HG03097 (cell line): ENCODE results near the gene COL1A1.

Experiments
- ATAC-seq: cut with Tn5 transposase; IDR thresholded peaks from one replicate; pipeline ENCODE4 v1.9.1; 2021; ENCODE audit not compliant: unreplicated experiment, low FRiP score

Gene COL1A1

DNA sequence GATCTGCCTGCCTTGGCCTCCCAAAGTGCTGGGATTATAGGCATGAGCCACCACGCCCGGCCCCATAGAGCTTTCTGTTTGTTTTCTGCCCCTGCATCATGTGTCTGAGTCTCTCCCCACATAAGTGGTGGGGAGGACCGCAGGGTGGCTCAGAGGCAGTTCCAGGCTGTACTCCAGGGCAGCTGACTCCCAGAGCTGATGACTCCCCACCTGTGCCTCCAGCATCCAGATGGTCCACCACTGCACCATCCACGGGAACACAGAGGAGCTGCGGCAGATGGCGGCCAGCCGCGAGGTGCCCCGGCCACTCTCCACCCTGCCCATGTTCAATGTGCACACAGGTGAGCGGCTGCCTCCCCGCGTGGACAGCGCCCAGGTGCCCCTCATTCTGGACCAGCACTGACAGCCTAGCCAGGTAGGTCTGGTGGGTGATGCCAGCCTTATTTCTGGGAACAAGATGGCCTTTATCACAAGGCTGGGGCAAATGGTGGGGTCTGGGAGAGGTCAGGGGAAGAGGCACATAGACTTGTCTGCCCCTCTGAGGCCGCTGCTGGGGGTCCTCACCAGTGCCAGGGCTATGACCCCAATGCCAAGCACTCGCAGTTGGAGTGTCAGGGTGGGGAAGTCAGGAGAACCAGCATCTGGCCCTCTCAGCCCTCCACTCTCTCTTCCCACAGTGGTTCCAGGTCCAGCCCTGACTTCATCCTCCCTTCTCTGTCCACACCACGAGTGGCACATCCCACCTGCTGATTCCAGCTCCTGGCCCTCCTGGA, 26.2 kb downstream of the COL1A1 start:
- no peak for ATAC-seq

DNA sequence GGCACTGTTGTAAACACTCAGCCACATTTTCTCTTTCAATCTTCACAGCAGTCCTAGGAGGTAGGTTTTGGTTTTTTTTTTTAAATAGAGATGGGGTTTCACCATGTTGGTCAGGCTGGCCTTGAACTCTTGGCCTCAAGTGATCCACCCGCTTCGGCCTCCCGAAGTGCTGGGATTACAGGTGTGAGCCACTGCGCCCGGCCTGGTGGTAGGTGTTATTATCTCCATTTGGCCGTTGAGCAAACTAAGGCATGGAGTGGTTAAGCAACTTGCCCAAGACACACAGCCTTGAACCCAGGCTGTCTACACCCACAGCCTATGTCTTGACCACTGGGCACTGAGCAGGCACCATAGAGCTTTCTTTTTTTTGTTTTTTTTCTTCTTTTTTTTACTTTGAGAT, 27.0 kb downstream of the COL1A1 start:
- no peak for ATAC-seq

DNA sequence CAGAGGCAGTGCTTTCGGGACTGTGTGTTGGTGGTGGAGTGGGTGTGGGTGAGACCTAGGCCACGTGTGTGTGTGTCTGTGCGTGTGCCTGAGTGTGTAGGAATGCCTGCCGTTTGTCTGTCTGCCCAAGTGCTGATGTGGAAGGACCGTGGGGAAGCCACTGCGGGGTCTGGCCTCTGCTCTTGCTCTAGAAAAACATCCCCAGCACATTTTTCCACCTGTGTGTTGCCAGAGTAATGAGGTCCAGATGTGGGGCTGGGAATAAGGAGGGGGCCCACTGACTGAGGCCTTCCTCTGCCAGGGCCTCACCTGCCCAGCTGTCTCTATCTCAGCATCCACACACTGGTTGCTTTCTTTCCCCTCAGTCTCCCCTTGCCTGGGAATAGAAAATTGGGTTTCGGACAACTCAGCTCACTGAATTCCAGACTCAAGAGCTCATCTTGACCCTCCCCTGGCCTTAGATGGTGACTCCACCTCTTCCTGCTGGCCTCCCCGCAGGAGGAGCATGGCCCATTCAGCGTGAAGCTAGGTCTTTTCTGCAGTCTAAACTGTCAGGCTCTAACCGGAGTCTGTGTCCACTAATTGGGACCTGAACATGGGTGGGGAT, 28.0 kb downstream of the COL1A1 start:
- ATAC-seq = no peak

DNA sequence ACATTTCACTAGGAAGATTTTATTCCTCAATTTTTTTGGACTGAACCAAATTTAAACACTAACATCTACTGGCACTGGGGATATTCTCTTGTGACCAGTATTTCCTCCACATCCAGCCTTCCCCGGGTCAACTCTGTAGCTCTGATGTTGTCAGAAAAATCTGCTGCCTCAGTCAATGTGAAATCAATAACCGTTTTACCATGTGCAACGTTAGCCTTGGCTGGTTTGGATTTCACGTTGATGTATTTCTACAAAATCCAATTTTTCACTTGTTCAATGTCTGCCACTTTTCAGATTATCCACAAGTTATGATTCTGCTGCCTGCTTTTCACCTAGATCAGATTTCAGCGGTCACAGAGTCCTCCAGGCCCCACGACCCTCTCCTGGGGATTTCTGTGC, 28.5 kb downstream of the COL1A1 start:
- ATAC-seq = no peak

DNA sequence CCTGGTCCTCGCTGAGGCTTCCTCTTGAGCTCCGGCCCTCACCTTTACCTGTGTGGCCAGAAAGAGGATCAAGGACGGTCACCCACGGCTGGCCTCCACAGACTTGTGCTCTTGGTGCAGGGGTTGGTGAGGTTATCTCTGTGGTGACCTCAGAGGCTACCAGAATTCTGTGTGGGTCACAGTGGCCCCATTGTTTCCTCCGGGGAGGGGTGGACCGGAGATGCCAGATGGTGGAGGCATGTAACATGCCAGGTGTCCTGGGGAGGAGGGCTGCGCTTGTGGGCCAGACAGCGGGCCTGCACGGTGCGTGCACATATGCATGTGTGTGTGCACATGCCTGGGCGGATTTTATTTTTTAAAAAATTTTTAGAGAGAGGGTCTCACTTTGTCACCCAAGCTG, 29.3 kb downstream of the COL1A1 start:
- ATAC-seq = no peak

DNA sequence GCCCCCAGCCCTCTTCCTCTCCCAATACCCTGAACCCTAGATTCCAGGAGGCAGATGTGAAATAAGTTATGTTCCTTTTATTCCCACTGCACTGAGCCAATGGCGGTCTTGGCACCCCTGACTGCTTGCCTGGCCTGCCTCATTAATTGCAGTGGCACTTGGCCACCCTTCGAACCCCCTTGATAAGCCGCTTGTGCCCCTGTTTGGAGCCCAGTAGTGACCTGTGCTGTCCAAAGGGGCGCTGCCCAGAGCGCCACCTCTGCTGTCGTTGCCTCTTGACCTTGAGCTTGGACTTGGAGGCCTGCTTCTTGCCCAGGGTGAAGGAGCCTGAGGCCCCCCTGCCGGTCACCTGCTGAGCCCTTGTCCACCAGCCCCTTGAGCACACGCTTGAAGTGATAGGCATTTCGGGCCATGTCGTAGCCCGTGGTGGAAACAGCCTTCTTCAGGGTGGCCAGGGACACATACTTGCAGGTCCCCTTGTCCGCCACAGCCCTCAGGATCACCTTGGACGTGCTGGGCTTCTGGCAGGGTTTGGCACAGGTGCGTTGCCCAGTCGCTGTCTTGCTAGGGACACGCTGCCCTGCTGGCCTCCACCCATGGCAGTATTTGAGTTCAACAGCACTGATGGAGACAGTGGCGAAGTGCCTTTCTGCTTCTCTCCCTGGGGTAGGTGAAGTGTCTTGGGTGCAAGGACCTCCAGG, 29.9 kb downstream of the COL1A1 start:
- no peak for ATAC-seq

DNA sequence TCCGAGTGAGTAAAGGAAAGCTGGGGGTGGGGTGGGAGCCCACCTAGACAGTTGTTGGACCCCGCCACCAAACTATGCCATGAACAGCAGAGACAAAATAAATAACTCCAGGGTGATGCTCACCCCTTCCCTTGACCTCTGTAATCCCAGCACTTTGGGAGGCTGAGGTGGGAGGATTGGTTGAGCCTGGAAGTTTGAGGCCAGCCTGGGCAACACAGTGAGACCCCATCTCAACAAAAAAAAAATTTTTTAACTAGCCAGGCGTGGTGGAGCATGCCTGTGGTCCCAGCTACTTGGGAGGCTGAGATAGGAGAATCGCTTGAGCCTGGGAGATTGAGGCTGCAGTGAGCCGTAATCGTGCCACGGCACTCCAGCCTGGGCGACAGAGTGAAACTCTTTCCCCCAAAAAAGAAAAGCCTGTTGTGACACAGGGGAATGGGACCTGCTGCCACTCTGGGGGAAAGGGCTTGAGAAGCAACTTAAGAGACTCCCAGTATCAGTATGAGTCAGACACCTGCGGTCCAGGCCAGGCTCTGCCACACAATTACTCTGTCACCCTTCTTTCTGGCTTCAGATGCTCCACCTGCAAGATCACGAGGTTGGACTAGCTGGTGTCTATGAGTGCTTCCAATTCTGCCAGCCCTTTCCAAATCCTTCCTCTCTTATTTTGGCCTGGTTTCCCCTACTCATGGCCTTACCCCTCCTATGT, 30.6 kb downstream of the COL1A1 start:
- no peak for ATAC-seq

DNA sequence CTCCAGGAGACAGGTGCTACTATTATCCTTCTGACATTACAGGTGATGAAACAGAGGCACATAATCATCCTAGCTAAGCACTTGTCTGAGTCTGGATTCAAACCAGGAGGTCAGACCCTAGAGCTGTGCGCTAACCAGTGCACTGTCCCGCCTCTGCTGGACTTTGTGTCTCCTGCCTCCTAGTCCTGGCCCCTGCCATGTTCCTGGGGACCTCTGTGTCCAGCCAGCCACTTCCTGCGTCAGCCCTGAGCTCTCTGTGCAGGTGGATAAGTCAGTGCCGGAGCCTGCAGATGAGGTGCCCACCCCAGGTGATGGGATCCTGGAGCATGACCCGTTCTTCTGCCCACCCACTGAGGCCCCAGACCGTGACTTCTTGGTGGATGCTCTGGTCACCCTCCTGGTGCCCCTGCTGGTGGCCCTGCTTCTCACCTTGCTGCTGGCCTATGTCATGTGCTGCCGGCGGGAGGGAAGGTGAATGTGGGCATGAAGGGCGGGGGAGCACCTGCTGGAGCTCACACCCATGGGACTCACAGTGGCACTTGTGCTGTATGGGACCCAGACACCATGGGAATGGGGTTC, 31.5 kb downstream of the COL1A1 start:
- no peak for ATAC-seq

DNA sequence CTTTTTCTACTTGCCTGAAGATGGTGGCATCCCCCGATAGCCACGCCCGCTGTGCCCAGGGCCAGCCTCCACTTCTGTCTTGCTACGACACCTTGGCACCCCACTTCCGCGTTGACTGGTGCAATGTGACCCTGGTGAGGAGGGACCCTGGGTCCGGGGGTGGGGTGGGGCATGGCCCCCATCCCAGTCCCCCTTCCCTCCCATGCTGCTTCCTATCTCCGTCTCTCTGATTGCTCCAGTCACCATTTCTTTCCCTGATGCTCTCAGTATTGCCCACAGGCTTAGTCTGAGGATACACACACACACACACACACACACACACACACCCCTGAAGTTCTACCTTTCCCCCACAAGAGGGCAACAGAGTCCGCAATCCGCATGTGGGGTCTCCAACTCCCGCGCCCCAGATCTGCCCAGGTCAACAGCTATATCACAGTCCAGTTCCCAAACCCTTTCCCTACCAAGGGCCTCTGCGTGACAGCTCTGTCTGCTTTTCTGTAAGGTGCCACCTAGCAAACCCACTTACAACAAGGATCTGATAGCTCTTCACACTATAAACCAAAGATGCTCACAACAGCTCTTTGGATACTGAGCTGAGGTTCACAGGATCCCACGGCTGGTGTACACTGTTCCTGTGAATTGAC, 32.2 kb downstream of the COL1A1 start:
- no peak for ATAC-seq

DNA sequence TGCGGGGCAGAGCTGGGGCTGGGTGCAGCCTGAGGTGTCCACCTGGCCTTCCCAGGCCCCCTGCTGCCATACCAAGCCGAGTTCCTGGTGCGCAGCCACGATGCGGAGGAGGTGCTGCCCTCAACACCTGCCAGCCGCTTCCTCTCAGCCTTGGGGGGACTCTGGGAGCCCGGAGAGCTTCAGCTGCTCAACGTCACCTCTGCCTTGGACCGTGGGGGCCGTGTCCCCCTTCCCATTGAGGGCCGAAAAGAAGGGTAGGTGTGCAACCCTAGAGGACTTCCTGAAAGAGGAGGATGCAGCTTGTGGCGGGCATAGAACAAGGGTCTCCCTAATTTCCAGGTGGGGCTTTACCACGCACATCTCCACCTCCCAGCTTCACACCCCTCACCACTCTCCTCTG, 33.1 kb downstream of the COL1A1 start:
- no peak for ATAC-seq

DNA sequence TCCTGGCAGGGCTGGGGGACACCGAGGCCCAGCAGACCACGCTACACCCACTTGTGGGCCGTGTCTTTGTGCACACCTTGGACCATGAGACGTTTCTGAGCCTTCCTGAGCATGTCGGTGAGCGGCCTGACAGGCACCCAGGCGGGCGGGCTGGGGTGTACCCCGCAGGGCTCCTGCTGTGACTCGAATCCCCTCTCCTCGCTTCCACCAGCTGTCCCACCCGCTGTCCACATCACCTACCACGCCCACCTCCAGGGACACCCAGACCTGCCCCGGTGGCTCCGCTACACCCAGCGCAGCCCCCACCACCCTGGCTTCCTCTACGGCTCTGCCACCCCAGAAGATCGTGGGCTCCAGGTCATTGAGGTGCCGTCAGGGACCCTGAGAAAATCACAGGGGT, 34.1 kb downstream of the COL1A1 start:
- no peak for ATAC-seq

DNA sequence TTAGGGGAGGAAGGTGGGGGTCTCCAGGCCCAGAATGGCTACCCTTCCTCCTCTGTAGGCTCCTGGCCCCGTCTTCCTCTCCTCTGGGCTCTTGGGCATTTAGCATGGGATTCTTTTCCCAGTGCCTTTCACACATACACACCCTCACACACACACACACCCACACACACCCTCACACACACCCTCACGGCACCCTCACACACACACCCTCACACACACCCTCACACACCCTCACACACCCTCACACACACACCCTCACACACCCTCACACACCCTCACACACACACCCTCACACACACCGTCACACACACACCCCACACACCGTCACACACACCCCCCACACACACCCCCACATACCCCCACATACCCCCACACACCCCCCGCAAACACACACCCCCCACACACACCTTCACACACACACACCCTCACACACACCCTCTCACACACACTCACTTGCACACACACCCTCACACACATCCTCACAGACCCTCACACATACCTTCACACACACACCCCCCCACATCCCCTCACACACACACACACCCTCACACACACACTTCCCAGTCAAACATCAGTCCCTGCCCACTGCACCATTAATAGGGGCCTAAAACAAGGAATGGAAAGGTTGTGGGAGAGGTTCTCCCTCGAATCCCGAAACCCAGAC, 34.8 kb downstream of the COL1A1 start:
- no peak for ATAC-seq

DNA sequence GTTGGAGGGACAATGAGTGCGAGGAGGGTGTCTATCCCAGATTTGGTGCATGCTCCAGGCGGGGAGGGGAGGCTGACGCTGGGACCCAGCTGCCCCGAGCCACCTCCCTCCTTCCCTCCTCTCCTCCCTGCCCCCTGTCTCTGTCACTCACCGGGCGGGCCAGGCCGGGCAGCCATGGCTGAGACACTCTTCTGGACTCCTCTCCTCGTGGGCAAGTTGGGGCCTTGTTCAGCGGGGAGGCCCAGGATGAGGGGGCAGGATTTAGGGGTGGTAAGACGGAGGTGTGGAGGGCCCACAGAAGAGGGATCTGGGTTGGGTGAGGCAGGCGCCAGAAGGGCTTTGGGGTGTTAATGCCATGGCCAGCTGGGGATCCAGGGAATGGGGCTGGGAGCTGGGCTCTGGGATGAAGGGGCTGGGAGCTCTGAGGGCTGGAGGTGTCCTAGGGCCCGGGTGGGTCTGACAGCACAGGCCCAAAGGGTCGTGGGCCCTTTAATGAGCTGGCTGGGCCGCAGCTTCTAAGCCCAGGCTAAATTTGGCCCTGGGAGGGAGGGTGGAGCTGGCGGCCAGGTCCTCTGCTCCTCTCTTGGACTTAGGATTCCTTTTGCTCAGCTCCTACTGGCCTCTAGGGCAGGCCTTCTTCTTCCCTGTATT, 35.4 kb downstream of the COL1A1 start, which contains the start of gene SGCA:
SGCA (plus strand) TSS at position 139 of the 651 bp plus-strand sequence; CDS start at position 175, 36 bp downstream.
- no peak for ATAC-seq

DNA sequence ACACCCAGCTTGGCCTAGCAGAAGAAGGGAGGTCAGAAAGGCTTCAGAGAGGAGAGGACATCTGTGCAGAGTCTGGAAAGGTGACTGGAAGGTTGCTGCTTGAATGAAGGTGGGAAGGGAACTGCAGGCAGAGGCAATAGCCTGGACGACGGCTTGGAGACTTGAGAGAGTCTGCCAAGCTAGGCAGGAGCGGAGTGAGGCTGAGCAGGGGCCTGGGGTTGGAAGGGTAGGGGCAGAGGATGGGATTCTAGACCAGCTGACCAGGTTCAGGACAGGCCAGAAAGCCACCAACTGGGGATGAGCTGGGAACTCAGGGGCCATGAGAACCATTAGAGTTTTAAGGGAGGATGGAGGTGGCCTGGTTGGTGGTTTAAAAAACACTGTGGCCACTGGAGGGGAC, 36.0 kb downstream of the COL1A1 start:
- no peak for ATAC-seq

DNA sequence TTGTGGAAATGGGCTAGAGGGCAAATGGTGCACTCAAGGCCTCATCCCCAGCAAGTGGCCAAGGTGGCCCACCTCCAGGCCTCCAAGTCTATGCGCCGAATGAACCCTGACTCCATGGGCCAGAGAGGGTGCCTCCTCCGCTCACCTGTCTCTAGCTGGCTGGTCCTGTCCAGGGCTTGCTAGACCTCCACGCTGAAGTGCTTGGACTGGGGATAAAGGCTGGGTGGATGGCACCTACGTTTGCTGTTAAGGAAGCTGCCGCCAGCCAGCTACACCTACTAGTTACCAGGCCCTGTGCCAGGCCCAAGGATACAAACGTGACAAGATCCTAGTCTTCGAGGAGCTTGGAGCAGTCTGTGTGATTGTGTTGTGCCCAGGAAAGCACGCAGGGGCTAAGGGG, 36.4 kb downstream of the COL1A1 start:
- ATAC-seq = no peak

DNA sequence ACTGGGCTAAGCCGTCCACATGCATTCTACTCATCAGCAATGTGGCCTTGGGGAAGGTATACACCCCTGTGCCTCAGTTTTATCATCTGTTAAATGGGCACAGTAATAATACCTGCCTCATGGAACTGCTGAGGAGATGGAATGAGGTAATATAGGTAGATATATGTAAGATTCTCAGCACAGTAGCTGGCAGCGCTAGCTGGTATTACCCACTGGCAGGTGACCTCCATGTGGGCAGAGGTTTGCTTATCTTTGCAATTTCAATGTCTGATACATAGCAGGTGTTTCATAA, 36.8 kb downstream of the COL1A1 start:
- ATAC-seq = no peak

DNA sequence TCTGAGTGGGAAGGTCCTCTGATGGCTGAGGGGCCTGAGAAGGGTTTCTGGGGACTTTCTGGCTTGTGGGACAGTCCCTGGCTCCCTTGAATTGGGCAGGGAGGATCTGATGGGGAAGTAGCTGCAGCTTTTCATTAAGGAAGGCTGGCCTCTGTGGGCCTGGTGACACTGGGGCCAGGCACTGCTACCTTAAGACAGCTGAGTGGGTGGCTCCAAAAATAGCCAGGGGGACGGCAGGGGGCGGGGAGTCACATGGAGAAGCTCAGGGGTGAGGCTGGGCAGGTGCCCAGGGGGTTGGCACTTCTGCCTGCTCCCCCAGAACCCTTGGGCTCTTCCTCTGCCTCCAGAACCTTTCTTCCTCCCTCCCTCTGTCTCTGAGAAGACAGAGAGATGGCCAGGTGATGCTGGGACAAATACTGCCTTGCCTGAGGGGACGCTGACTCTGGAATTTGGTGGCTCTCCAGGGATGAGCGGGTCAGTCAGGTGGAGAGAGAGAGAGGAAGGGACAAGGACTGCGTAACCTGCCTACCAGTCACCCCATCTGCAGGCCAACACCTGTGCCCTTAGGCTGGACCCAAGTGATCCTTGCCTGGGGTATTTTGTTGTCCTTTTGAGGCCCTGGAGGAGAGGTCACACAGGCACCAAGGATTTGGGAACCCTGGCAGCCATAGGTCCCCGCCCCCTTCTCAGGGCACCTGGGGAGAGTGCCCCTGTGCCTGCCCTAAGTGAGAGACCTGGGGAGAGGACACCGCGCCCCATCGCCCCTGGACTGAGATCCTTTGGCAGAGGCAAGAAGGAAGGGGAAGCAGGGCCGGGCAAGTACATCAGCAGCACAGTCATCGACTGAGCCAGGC, 37.4 kb downstream of the COL1A1 start:
- ATAC-seq = no peak

DNA sequence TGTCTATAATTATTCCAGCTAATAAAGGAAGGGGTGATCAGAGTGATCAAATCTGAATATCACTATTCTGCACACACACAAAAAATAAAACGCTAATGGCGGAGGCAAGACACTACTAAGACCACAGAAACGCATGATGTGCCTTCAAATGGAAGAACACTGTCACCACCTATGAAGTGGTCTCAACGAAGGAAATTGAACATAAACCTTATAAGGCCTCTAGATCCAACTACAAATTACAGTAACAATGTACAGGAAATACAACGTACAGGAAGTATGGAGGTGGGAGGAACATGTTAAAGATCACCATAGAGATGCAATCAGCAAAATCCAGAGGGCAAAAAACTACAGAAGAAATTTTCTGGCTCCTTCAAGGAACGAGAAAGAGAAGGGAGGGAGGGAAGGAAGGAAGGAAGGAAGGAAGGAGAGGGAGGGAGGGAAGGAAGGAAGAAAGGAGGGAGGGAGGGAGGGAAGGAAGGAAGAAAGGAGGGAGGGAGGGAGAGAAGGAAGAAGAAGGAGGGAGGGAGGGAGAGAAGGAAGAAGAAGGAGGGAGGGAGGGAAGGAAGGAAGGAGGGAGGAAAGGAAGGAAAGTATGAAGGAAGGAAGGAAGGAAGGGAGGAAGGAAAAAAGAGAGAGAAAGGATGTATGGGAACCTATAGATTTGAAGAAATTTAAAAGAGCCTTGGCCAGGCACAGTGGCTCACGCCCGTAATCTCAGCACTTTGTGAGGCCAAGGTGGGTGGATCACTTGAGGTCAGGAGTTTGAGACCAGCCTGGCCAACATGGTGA, 38.8 kb downstream of the COL1A1 start:
- no peak for ATAC-seq
